ENCODE data around the gene LTBR.
"Not testable (repeated sequence)": the region's sequence is repeated elsewhere in the genome, so short reads cannot be mapped to it uniquely, and the experiment has no call there.

LTBR gene

GRCh38 chr12:6425590-6426531 lies 41.9 kb downstream of the LTBR start:
- DNase-seq (ENCODE audit: low read depth, low spot score) = no peak

DNA sequence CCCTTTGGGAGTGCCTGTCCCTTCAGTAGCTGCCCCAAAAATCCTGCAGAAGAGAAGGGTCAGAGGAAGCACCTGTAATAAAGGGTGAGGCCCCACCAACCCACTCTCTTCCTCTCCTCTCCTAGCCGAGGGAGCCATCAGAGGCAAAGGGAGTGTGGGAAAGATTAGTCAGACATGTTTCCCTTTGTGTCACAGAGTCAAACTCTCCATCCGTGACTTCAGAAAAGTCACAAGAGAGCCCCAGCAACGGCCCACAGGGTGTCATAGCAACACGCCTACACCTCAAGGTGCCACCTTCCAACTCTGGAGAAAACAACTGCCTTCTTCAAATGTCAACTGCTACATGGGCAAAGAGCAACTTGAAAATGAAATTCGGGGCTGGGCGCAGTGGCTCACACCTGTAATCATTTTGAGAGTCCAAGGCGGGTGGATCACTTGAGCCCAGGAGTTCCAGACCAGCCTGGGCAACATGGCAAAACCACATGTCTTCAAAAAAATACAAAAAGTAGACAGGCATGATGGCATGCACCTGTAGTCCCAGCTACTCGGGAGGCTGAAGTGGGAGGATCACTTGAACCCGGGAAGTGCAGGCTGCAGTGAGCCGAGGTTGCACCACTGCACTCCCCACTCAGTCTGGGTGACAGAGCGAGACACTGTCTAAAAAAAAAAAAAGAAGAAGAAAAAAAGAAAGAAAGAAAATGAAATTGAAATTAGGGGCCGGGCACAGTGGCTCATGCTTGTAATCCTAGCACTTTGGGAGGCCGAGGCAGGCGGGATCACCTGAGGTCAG lies 43.1 kb downstream of the LTBR start:
- DNase-seq (ENCODE audit: low read depth, low spot score) = no peak

- not testable (repeated sequence) for DNase-seq (ENCODE audit: low read depth, low spot score)
Measured at GRCh38 chr12:6427796-6428195, 43.8 kb downstream of the LTBR start.

- no peak for DNase-seq (ENCODE audit: low read depth, low spot score)
Measured at GRCh38 chr12:6428326-6428725, 44.4 kb downstream of the LTBR start.

DNA sequence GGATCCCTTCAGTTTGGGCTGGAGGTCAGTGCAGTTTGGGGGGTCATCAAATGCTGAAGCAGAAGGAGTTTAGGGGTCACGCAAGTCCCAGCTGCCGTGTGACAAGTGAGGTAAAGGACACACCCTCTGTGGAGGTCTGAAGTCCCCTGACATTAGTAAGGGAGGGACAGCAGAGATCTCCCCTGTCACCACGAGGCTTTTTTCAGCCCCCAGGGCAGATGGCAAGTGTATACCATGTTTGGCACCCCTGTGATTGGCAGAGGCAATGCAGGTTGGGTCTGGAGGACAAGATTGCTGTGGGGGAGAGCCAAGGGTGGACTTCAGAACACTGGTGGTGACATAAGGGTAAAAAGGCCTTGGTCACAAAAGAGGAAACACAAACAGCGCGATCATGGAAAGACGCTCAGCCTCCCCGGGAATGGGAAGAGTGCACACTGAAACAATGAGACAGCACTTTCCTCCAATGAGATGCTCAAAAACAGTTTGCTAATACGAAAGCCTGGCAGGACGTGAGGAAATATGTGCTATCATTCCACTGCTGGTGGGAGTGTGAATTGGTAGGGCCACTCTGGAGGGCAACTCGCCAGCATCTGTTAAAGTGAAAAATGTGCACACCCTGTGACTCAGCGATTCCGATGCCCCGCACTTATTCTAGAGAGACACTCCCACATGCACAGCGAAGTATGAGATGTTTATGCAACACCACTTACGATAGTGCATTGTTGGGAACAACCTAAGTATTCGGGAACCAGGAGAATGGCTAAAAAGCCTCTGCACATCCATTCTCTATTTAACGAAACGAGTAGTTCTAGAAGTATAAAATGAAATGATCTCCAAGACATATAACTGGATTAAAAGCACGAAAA lies 46.4 kb downstream of the LTBR start:
- DNase-seq (ENCODE audit: low read depth, low spot score) = no peak

GRCh38 chr12:6432991-6433390 lies 49.0 kb downstream of the LTBR start:
- DNase-seq (ENCODE audit: low read depth, low spot score) = no peak

DNA sequence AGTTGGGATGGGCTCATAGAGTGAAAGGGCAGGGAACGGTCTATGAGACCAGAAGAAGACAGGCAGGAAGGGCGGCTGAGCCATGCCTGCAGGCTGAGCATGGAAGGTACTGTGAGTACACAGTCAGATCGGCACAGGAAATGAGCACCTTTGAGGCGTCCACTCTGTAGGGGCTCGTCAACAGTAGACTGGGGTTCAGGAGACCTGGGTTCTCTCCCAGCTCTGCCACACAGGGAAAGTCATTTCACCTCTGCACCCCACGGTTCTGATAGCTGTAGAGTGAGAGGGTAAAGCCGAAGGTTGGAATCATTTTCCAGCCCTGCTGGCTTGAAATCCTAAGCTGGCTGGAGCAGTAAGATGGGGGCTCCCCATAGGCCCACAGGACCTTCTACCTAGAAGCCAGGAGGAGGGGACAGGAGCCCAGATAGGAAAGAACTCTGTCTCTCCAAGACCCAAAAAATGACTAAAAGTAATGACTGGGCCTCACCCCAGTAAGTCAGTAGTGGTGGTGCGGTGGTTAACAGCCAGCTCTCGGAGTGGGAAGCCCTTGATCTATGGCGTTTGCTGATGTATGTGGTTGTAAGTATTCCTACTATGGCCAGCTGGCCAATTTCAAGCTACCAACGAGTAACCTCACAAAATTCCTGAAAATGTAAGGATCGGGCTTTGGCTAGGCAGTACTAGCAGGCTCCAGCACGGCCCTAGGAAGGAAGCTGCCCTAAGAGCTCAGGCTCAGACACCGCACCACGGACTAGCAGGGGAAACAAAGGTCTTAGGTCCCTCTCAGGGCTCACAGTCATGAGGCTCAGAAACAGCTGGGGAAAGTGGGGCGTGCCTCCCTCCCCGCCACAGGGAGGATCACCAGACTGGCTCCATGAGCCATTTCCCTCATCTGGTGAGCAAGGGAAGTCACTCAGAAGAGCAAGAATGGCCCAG lies 50.5 kb downstream of the LTBR start:
- no peak for DNase-seq (ENCODE audit: low read depth, low spot score)

DNA sequence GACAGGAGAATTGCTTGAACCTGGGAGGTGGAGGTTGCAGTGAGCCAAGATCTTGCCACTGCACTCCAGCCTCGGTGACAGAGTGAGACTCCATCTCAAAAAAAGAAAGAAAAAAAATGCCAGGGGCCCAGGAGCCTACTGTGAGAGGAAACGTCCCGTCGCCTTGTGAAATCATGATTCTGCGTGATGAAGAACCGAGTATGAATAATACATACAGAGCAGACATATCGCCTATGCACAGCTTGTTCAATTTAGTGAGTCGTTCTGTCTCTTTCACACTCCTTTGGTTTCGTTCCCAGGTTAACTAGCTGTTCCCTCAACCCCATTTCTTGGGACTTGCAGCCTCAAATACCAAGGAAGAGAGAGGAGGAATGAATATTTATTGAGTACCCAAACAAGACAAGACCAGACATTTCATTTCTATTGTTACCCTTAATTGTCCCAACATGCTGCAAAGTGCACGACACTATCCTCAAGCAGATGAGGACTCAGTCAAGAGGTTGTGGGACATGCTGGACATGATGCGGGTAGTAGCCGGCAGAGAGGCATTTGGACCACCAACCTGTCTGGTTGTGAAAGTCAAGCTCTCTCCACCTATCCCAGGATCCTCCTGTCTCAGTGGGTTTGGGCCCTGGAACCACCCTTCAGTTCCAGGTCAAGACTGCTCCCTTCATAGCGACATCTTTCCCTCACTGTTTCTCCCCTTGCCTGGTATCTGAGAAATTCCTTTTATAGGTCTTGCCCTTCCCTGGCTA lies 52.2 kb downstream of the LTBR start:
- no peak for DNase-seq (ENCODE audit: low read depth, low spot score)

DNA sequence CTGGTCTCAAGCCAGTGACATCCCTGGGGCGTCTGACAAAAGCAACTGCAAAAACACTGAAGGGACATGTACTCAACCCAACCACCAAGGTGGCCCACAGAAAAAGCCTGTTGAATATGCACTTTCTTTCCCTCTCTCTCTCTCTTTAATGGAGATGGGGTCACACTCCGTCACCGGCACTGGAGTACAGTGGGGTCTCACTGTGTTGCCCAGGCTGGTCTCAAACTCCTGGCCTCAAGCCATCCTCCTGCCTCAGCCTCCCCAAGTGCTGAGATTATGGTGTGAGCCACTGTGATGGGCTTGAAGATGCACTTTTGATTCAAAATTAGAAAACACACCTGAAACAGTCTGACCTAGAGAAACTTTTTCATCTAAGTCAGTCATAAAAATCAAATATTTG lies 53.6 kb downstream of the LTBR start:
- no peak for DNase-seq (ENCODE audit: low read depth, low spot score)

GRCh38 chr12:6438345-6438744 lies 54.4 kb downstream of the LTBR start:
- no peak for DNase-seq (ENCODE audit: low read depth, low spot score)

GRCh38 chr12:6440391-6440790 lies 56.4 kb downstream of the LTBR start:
- no peak for DNase-seq (ENCODE audit: low read depth, low spot score)
